ENCODE results near the gene PRLR. TPM values are rescaled to one million over a fixed set of nuclear protein-coding genes. Genes with fewer than 3 reads are reported as not detected.

The PRLR gene
- total RNA-seq, 4 donors from 2014 or later = 0.98 to 4.0 (median 1.6) TPM

DNA sequence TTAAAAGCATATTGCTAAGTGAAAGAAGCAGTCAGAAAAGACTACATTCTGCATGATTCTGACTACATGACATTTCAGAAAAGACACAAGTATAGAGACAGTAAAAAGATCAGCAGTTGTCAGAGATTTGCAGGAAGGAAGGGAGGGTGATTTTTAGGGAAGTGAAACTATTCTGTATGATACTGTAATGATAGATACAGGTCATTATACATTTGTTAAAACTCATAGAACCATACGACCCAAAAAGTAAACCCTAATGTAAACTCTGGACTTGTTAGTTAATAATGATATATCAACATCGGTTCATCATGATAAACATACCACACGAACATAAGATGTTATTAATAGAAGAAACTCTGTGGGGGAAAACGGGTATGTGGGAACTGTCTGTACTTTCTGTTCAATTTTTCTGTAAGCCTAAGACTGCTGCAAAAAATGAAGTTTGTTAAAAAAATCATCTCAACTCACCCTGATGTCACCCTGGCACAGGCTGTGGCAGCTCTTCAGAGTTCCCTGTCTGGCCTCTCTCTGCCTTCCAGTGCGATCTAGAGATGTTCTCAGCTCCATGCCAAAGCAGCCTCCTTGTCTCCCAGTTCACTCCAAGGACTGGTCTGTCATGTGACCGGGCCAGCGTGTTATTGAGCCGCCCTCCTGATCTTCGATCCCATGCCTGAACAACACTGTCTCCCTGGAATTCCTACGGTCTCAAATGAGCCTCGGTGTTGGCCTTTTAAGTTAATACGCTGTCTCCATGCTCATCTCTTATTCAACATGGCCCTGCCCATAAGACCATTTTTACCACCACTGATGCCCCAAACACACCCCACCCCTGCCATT is 35.4 kb downstream of the PRLR start:
- TF ChIP-seq, protein P1, sequence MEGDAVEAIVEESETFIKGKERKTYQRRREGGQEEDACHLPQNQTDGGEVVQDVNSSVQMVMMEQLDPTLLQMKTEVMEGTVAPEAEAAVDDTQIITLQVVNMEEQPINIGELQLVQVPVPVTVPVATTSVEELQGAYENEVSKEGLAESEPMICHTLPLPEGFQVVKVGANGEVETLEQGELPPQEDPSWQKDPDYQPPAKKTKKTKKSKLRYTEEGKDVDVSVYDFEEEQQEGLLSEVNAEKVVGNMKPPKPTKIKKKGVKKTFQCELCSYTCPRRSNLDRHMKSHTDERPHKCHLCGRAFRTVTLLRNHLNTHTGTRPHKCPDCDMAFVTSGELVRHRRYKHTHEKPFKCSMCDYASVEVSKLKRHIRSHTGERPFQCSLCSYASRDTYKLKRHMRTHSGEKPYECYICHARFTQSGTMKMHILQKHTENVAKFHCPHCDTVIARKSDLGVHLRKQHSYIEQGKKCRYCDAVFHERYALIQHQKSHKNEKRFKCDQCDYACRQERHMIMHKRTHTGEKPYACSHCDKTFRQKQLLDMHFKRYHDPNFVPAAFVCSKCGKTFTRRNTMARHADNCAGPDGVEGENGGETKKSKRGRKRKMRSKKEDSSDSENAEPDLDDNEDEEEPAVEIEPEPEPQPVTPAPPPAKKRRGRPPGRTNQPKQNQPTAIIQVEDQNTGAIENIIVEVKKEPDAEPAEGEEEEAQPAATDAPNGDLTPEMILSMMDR (IDR thresholded peaks at IDR 0.05; ENCODE audit: low read depth) = no peak

DNA sequence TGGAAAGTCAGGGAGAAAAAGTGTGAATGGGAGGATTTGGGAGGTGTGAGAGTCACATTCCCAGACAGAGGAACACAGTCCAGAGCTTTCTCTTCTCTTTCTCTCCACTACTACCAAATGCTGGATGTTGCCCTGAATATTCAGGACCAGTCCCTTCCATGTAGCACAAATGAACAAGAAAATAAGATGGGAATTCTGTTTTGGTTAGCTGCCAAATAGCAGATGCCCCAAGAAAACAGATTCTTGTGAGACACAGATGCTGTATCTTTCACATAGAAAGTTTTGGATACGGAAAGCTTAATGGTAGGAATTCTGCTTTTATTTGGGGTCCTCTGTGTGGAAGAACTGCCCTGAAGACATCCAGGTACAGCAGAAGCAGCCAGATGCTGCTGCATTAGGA is 37.8 kb downstream of the PRLR start:
- TF ChIP-seq, protein P1 (IDR thresholded peaks at IDR 0.05; ENCODE audit: low read depth) = no peak

DNA sequence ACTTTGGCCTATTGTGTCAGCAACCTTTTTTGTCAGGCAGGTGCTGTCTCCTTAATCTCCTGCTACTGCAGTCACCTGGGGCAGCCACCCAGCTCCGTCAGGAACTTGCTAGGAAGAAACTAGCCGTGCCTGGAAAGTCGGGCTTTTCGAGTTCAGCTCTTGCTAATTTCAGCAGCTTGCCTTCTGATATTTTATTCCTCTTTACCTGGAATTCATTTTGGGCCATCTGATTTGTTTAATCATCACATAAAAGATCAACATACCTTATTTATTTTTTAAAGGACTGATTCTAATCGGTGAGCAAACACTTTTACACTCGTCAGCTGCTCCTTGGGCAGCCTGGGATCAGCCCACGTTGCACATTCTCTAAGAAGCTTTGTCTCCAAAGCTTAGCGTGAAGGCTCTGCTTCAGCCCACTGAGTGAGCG is 42.2 kb downstream of the PRLR start:
- TF ChIP-seq, protein P1 (IDR thresholded peaks at IDR 0.05; ENCODE audit: low read depth) = no peak

DNA sequence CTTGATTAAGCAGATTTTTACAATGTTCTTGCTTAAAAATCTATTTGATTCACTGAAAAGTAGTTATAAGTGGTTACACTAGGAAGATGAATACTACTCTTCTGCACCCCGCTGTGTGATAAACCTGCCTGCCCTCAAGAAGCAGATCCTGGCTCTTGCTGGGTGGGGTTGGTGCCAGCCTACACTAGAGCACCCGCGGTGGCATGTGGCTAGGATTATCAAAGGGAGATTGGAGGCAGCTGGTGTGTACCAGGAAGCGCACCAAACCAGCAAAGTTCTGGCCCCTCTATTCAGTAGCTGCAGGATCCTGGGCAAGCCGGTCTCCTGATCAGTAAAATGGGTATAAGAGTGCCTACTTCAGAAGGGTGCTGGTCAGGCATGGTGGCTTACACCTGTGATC is 43.5 kb downstream of the PRLR start:
- TF ChIP-seq, protein P1 (IDR thresholded peaks at IDR 0.05; ENCODE audit: low read depth) = no peak

GRCh38 chr5:35185518-35185917 is 44.8 kb downstream of the PRLR start:
- TF ChIP-seq, protein P1 (IDR thresholded peaks at IDR 0.05; ENCODE audit: low read depth) = no peak

DNA sequence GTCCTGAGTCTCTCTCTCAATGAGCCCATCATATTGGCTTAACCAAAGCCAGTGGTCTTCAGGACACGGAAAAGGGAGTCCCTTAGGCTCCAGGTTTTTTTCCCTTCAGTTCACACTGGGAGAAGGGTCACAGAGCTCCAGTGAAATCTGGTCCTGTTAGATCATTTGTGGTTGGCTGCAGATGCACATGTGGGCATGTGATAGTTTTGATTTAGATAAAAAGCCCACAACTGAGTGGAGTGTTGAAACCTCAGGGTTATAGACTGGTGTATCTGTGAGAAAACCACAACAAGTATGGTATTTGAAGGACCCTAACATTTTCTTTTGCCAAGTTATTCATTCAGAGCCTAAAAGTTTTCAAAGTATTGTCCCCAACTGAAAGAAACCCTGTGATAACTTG is 46.7 kb downstream of the PRLR start:
- TF ChIP-seq, protein P1 (IDR thresholded peaks at IDR 0.05; ENCODE audit: low read depth) = no peak

DNA sequence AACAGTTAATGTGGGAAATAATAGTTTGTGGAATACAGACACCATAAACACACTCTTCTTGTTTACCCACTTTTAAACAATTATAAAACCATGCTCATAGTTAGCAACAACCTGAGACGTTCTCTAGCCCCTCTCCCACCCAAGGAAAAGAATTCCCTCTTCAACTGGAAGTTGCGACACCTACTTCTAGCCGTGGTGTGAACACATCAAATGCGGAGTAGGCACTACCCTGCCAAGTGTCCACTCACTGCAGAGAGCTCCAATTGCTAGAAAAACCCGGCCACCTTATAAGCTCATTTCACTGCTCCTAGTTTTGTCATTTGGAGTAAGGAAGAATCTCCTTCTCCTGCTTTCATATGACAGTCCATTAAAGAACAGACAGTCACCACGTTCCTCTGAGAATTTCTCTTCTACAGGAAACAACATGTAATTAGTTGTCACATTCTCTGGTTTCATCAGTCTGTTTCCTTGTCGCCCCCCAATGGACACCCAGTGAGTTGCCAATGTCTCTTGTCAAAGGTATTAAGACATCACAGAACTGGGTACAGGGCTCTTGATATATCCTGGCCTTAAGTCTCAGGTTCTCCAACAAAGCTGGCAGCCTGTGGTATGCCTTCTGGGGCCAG is 47.3 kb downstream of the PRLR start:
- TF ChIP-seq, protein P1 (IDR thresholded peaks at IDR 0.05; ENCODE audit: low read depth) = no peak
